Measurements from ENCODE around the gene ATP2B2. TPM values are rescaled to one million over a fixed set of nuclear protein-coding genes. Genes with fewer than 3 reads are reported as not detected.

Gene ATP2B2
- total RNA-seq, 1 experiment from 2014 or later, result not detected

- ChIA-PET POLR2A (no interaction called here), CTCF (no interaction called here), RAD21 (ENCODE audit: low non-redundant PET in 1 of 2, low total read pairs in 2 of 2, uncharacterized antibody in 2 of 2, unreplicated experiment in 2 of 2) (no interaction called here)
- no peak for TF ChIP-seq ELF1 (IDR thresholded peaks at IDR 0.05; ENCODE audit: borderline replicate concordance, low read depth)
- TF ChIP-seq ATF3 (IDR thresholded peaks at IDR 0.05), result no peak
- TF ChIP-seq ZNF274 (IDR thresholded peaks at IDR 0.05; ENCODE audit: low read depth, low read length), result no peak
- no peak for TF ChIP-seq POLR2A (IDR thresholded peaks at IDR 0.05; ENCODE audit: borderline replicate concordance, extremely low read depth, insufficient read depth, insufficient read length)
- TF ChIP-seq EGR1 (IDR thresholded peaks at IDR 0.05; ENCODE audit: low read depth), result no peak
- no peak for TF ChIP-seq SP1 (IDR thresholded peaks at IDR 0.05; ENCODE audit: low read depth)
- TF ChIP-seq YY1 (IDR thresholded peaks at IDR 0.05; ENCODE audit: extremely low read depth, insufficient replicate concordance, low read depth, low read length), result no peak
- TF ChIP-seq TCF7L2 (IDR thresholded peaks at IDR 0.05; ENCODE audit: borderline replicate concordance, extremely low read depth, insufficient read depth, insufficient read length), result no peak
- TF ChIP-seq SRF (IDR thresholded peaks at IDR 0.05; ENCODE audit: low read depth), result no peak
- no peak for TF ChIP-seq REST (IDR thresholded peaks at IDR 0.05; ENCODE audit: low read depth)
- TF ChIP-seq RAD21 (IDR thresholded peaks at IDR 0.05; ENCODE audit: low read depth), result no peak
- no peak for TF ChIP-seq JUND (IDR thresholded peaks at IDR 0.05)
- no peak for TF ChIP-seq CTCF (IDR thresholded peaks at IDR 0.05 in 2 of 3, conservative IDR thresholded peaks at IDR 0.05 in 1 of 3; ENCODE audit: borderline replicate concordance in 1 of 3, insufficient read depth in 1 of 3, low read depth in 2 of 3, low read length in 2 of 3)
- H2AFZ ChIP-seq (ENCODE audit: low read depth, low read length, poor library complexity, severe bottlenecking), result no peak overlapping the region
- H3K9me2 ChIP-seq (ENCODE audit: insufficient read depth), result no peaks in the 10 kb centered on the region
- no peaks in the 10 kb centered on the region for H3K36me3 ChIP-seq (ENCODE audit: control insufficient read depth in 1 of 2, insufficient read depth in 2 of 2, low read length in 2 of 2)
- peaks cover 7% of the 10 kb centered on the region; the same call in 1 of the 2 replicates for H3K27me3 ChIP-seq (ENCODE audit: insufficient read depth, low read length)
- H3K79me2 ChIP-seq (ENCODE audit: insufficient read depth, low read length), result no peaks in the 10 kb centered on the region
- intact Hi-C loops (cut with micrococcal nuclease), result loop anchor here (10.0 kb wide), 1 partner anchor 195 kb away; no protein-coding TSS in a partner anchor
- no peak overlapping the region for H3K4me3 ChIP-seq (replicated peaks in 1 of 2; ENCODE audit: low read depth in 1 of 2, low read length in 2 of 2)
- no peak for ATAC-seq
- no peak overlapping the region for H3K27ac ChIP-seq (ENCODE audit: low read depth, low read length)
- H4K20me1 ChIP-seq (ENCODE audit: insufficient read depth), result no peaks in the 10 kb centered on the region
- H3K4me1 ChIP-seq (ENCODE audit: control insufficient read depth in 1 of 2, insufficient read depth in 2 of 2, low read length in 2 of 2), result peaks cover 0 to 8% of the 10 kb centered on the region in 2 experiments; a peak in 2 of 4 replicates
- H3K9ac ChIP-seq (ENCODE audit: low read length), result no peak overlapping the region
- DNase-seq (ENCODE audit: low read depth, low spot score), result no peak
- BruUV-seq (replicated peaks), result no TSS peak
- H3K4me2 ChIP-seq (ENCODE audit: low read length), result no peak overlapping the region
- H3K9me3 ChIP-seq (ENCODE audit: control insufficient read depth in 1 of 2, insufficient read depth in 1 of 2, low read depth in 1 of 2, low read length in 2 of 2), result no peaks in the 10 kb centered on the region
Measured at GRCh38 chr3:10510086-10510742, 4.8 kb upstream of the ATP2B2 start.

Measured in HCT116 (cell line).